NCI-H345 (cell line): ENCODE results near the gene GIGYF2.

Source experiments
- DNase-seq: peaks from one replicate; lab custom pipeline; 2025; lab: John Stamatoyannopoulos, UW

GIGYF2 gene

DNA sequence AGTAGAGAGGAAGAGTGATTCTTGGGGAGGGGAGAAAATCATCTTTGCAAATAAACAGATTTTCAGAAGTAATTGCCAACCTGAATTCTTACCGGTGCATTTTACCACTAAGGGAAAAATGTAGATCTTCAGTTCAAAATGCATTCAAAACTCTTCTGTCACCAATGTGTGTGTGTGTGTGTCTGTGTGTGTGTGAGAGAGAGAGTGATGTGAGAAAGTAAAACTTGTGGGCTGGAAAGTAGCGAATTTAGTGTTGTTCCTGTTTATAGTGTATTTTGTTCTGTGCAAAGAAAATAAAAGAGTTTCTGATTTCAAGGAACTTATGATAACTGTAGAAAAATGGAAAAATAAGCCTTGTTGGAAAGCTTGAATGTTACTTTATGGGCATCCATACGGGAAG is 52.2 kb downstream of the GIGYF2 start:
- DNase-seq: no peak

- DNase-seq: no peak
These were observed 53.1 kb downstream of the GIGYF2 start for GRCh38 chr2:232750135-232750671.

DNA sequence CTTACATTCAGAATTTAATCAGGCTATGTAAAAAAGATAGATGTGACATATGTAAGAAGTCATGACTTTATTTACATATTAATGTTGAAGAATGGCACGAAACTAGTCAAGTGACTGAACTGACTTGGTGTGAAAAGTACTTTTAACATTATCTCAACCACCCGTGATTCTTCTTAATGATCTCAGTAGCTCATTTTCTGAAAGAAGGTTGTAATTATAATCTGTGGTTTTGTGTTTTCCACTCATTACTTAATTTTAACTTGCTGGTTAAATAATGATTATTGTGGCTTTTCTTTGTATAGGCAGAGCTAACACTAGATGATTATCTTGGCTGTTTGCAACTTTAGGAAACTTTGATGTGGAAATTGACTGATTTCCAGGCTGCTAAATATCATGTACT is 60.8 kb downstream of the GIGYF2 start:
- no peak for DNase-seq

GRCh38 chr2:232761301-232761907 is 64.3 kb downstream of the GIGYF2 start:
- DNase-seq: peak; percentile 19

GRCh38 chr2:232767866-232768265 is 70.7 kb downstream of the GIGYF2 start:
- DNase-seq: no peak

DNA sequence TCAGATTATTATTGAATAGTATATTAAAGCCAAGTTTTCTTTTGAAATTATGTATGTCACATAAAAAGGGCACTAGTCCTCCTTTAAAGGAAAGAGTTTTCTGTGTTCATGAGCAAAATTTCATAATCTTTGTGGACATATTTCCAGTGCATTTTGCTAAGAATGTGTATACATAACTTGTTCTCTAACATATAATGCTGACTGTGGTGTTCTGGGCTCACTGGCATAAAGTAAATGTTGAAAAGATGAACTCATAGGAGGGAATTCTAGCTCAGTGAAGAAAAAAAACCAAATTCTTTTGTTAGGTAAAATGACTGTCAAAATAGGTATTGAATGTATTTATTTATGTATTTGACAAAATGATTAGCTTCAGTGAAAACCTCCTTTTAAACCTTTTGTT is 73.1 kb downstream of the GIGYF2 start:
- no peak for DNase-seq

DNA sequence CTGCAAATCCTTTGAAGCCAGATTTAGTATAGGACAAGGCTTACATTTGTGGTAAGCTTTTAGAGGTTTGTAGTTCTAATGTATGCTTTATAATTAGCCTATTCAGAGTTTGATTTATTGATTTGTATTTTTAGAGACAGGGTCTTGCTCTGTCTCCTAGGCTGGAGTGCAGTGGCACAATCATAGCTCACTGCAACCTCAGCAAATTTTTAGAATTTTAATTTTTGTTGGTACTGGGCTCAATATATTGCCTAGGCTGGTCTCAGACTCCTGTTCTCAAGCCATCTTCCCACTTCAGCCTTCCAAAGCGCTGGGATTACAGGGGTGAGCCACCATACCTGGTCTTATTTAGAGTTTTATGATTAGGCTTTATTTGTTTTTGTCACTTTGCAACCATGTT is 74.7 kb downstream of the GIGYF2 start:
- DNase-seq: no peak

DNA sequence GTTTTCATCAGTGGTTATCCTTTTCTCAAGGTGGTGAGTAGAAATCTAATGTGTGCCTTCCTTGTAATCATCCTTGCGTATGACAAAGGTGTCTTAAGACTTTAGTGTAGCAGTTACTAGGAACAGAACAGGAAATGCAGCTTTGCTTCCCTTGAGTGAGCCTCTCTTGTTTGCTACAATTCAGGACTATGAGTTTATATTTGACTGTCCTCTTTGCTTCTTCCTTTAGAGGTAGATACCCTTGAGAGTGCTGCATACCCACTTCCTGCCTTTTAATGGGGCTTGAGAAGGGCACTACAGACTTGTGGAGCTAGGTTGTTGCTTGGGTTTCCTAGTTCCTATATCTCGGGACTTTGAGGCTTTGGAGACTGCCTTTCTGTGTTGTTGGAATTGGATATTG is 75.4 kb downstream of the GIGYF2 start:
- DNase-seq: no peak

- no peak for DNase-seq
These were observed 76.7 kb downstream of the GIGYF2 start for GRCh38 chr2:232773815-232774214.

GRCh38 chr2:232776435-232776834 is 79.3 kb downstream of the GIGYF2 start, which contains the start of gene KCNJ13:
TSS of gene KCNJ13 (minus strand) at chr2:232776565. CDS start at chr2:232771362, 5,203 bp downstream.
- DNase-seq: no peak

DNA sequence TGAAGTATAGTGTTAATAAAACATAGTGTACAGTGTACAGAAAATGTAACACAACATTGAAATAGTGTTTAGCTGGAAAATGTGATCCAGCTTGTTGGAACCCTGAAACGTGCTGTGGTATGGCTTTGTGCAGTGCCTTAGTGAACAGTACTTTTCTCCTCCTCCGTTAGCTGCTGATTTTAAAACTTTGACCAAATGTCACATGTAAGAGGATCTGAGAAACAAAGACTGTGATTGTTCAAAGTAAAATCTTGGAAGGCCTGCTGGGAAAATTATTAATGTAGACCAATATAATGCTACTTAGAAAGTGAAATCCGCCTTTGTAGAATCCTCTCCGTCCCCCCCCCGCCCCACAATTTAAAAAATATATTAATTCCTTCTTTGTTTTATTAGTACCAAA is 80.1 kb downstream of the GIGYF2 start:
- DNase-seq: no peak

DNA sequence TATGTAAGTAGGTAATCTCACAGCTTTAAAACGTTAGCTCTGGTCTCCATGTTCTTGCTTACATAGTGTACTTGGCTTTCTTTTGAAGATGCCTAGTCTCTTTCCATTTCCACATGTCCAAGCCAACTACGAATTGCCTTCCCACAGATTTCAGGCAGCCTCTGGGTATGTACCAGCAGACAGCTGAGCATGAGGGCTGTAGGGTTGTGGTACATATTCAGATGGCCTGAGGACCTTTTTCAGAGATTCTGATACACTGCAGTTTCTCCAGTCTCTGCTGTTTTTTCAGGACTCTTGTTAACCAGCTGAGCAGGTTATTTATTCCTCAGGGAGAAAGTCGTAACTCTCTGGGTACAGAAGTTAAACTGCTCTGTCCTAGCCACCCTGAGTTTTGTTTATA is 82.3 kb downstream of the GIGYF2 start:
- no peak for DNase-seq

DNA sequence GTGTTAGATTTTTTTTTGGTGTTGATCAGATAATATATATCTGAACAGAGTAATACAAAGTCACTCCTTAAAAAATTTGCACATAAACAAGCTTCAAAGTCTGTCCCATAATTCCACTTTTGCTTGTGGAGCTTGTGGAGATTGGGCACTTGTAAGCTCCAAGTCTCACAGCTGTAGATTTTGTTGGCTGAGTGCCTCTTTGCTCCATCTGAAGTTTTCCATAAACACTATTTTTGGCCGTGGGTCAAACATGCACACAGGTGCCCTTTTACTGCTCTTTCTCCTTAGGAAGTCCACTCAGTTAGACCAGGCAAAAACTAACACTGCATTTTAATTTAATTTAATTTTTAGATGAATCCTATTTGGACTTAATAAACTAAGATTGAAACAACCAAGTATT is 82.8 kb downstream of the GIGYF2 start:
- no peak for DNase-seq

- no peak for DNase-seq
These were observed 84.6 kb downstream of the GIGYF2 start for GRCh38 chr2:232781765-232782164.

- DNase-seq: no peak
These were observed 86.1 kb downstream of the GIGYF2 start for GRCh38 chr2:232783278-232783677.

DNA sequence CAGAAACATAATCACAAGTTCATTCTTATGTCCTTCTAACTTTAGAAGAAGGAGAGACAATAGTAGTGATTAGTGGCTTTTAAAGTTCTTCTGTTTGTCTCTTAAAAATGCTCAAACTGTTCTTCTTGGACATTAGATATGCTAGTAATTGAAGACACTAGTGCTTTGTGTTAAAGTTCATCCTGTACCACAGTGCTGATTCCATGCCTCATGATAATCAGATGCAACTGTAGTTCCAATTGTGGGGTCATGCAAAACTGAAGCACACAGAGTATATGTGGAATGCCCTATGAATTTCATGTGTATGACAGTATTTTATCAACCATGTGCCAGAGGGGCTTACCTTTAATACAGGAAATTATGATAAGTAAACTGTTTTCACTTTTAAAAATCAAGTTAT is 90.7 kb downstream of the GIGYF2 start:
- no peak for DNase-seq

DNA sequence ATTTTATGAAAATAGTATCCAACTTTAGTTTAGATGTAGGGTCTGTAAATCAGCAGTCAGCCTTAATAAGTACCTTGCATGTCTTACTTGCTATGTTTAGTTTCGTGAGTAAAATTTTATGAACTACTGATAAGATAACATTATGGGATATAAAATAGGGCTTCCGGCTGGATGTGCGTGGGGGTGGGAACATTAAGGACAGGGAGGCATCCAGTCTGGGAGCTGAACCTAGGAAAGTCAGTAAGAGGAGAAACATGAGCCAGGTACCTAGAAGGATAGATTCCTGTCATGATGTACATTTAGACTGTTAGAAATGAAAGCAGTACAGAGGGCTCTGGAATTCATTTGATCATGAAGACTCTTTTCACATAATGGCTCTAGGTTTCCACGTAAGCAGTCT is 92.0 kb downstream of the GIGYF2 start:
- DNase-seq: no peak

DNA sequence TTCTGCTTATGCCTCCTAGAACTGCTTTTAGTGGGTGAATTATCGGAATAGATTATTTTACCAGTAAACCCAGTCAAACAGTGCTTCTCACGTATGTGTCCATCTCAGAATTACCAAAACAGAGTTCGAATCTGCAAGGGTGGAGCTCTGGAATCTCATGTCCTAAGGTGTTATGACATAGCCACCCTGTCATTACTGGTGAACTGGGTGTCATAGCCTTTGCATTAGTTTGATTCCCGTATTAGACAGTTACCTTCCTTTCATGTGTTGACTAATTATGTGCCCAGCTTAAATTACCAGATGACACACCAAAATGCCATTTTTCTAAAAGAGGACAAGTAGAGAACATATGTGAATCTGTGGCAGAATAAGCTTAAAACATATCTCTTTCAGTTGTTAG is 94.4 kb downstream of the GIGYF2 start:
- no peak for DNase-seq

DNA sequence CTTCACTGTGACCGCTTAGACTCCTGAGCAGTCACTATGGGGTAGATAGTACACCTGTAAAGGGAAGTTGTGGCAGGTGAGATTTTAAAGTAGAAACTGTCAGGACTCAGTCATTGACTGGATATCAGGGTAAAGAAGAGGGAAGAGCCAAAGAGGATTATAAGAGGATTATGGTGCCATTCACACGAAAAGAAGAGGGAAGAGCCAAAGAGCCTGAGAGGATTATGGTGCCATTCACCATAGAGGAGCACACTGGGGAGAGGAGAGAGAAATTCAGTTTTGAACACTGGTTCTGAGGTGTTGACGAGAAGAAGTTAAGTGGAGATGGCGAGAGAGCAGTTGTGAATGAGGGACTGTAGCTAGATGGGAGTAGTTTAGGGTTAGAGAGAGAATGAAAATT is 96.1 kb downstream of the GIGYF2 start:
- DNase-seq: no peak

GRCh38 chr2:232794981-232795380 is 97.8 kb downstream of the GIGYF2 start:
- no peak for DNase-seq

- no peak for DNase-seq
These were observed 98.8 kb downstream of the GIGYF2 start for GRCh38 chr2:232795920-232796319.

GRCh38 chr2:232798187-232798586 is 101.1 kb downstream of the GIGYF2 start:
- DNase-seq: no peak

- DNase-seq: no peak
These were observed 103.0 kb downstream of the GIGYF2 start for GRCh38 chr2:232800166-232800565.

- no peak for DNase-seq
These were observed 105.0 kb downstream of the GIGYF2 start for GRCh38 chr2:232802091-232802490.
